ENCODE results near the gene PAN3.

Gene PAN3

GRCh38 chr13:28229522-28230411 is 91.4 kb downstream of the PAN3 start:
- DNase-seq = no peak

- no peak for DNase-seq
These were observed 93.3 kb downstream of the PAN3 start for GRCh38 chr13:28231642-28232041.

- DNase-seq = no peak
These were observed 99.6 kb downstream of the PAN3 start for GRCh38 chr13:28237944-28238343.

GRCh38 chr13:28239374-28239773 is 101.0 kb downstream of the PAN3 start:
- no peak for DNase-seq

- no peak for DNase-seq
These were observed 107.1 kb downstream of the PAN3 start for GRCh38 chr13:28245465-28245864.

GRCh38 chr13:28246891-28247290 is 108.5 kb downstream of the PAN3 start:
- no peak for DNase-seq

- no peak for DNase-seq
These were observed 109.7 kb downstream of the PAN3 start for GRCh38 chr13:28248080-28248479.

- DNase-seq = no peak
These were observed 112.2 kb downstream of the PAN3 start for GRCh38 chr13:28250542-28250941.

- DNase-seq = peak in 1 of 2 donors; percentile 65
These were observed 113.1 kb downstream of the PAN3 start for GRCh38 chr13:28251466-28251865.

GRCh38 chr13:28252547-28252946 is 114.2 kb downstream of the PAN3 start:
- DNase-seq = no peak

- DNase-seq = no peak
These were observed 119.0 kb downstream of the PAN3 start for GRCh38 chr13:28257305-28257704.

- no peak for DNase-seq
These were observed 120.1 kb downstream of the PAN3 start for GRCh38 chr13:28258417-28258816.

GRCh38 chr13:28267497-28267896 is 129.2 kb downstream of the PAN3 start:
- DNase-seq = no peak

GRCh38 chr13:28268800-28269223 is 130.5 kb downstream of the PAN3 start:
- peak in 1 of 2 donors; percentile 95 for DNase-seq

- DNase-seq = peak in 1 of 2 donors; percentile 9
These were observed 132.9 kb downstream of the PAN3 start for GRCh38 chr13:28271056-28271840.

GRCh38 chr13:28273919-28274318 is 135.6 kb downstream of the PAN3 start:
- DNase-seq = peak in 1 of 2 donors; percentile 35

- DNase-seq = no peak
These were observed 144.1 kb downstream of the PAN3 start for GRCh38 chr13:28282451-28282850.

- no peak for DNase-seq
These were observed 145.3 kb downstream of the PAN3 start for GRCh38 chr13:28283600-28283999.

GRCh38 chr13:28286263-28286662 is 147.9 kb downstream of the PAN3 start:
- DNase-seq = no peak

- no peak for DNase-seq
These were observed 159.0 kb downstream of the PAN3 start for GRCh38 chr13:28297341-28297740.

GRCh38 chr13:28299916-28300315 is 161.6 kb downstream of the PAN3 start:
- DNase-seq = no peak

- DNase-seq = no peak
These were observed 163.5 kb downstream of the PAN3 start for GRCh38 chr13:28301839-28302238.

- DNase-seq = no peak
These were observed 168.0 kb downstream of the PAN3 start for GRCh38 chr13:28306325-28306724.

GRCh38 chr13:28313579-28313978 is 175.2 kb downstream of the PAN3 start:
- DNase-seq = no peak
